IPS-18a (cell line): Measurements from ENCODE around the gene DGKH.
"Not testable (repeated sequence)": the region's sequence is repeated elsewhere in the genome, so short reads cannot be mapped to it uniquely, and the experiment has no call there.

Experiments used
- H3K27ac ChIP-seq: one replicate; pipeline ENCODE4 v1.5.1; 2013; ENCODE audit warnings: low read length
- H3K27me3 ChIP-seq: one replicate; pipeline ENCODE4 v1.6.1; 2013; ENCODE audit warnings: mild to moderate bottlenecking, low read length; ENCODE audit not compliant: control insufficient read depth, insufficient read depth
- H3K36me3 ChIP-seq: one replicate; pipeline ENCODE4 v1.6.1; 2013; ENCODE audit warnings: low read depth, low read length; ENCODE audit not compliant: control insufficient read depth
- H3K4me1 ChIP-seq: one replicate; pipeline ENCODE4 v1.6.1; 2013; ENCODE audit warnings: low read depth, low read length; ENCODE audit not compliant: control insufficient read depth
- H3K4me3 ChIP-seq: one replicate; pipeline ENCODE4 v1.5.1; 2013; ENCODE audit warnings: low read length
- H3K9ac ChIP-seq: one replicate; pipeline ENCODE4 v1.6.1; 2013; ENCODE audit warnings: mild to moderate bottlenecking, low read length, moderate library complexity
- H3K9me3 ChIP-seq: one replicate; pipeline ENCODE4 v1.6.1; 2013; ENCODE audit warnings: low read depth, low read length; ENCODE audit not compliant: control insufficient read depth

Gene DGKH

DNA sequence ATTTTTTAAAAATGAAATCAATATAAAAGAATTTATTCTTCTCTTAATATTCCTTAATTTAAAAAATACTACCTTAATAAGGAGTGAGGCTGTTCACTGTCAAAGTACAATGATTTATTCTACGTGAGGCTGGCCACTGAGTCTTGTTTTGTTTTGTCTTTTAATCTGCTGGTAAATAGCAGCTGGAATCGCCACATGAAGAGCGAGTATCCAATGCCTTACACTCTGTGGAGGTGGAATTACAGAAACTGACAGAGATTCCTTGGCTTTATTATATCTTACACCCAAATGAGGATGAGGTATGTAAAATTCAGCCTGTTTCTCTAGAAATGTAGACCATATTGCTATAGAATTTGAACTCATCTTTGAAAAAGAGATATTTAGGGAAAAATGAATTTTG lies 170.6 kb downstream of the DGKH start:
- Histone ChIP-seq H3K4me1 (peaks cover 25% of the 10 kb centered on the region), H3K9me3 (no peaks in the 10 kb centered on the region), H3K4me3 (no peak overlapping the region), H3K36me3 (peaks cover 3% of the 10 kb centered on the region), H3K27me3 (no peaks in the 10 kb centered on the region), H3K9ac (no peak overlapping the region), H3K27ac (no peak overlapping the region)

DNA sequence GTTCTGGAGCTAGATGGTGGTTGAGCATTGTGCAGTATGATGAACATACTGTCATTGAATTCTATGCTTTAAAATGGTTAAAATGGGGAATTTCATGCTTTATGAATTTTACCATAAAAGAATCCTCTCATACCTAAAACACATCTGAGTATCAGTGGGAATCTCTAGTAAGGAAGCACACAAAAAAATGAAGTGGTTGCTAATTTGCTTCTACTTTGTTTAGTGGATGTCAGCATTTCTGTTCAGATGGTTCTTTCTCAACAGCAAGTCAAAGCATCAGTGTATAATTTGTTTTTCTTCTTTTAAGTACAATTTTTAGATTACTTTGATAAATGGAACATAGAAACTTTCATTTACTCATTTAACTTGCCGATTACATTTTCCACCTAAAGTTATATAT lies 171.4 kb downstream of the DGKH start:
- Histone ChIP-seq H3K27ac (no peak overlapping the region), H3K9me3 (no peaks in the 10 kb centered on the region), H3K4me1 (peaks cover 25% of the 10 kb centered on the region), H3K9ac (no peak overlapping the region), H3K4me3 (no peak overlapping the region), H3K36me3 (peaks cover 3% of the 10 kb centered on the region), H3K27me3 (no peaks in the 10 kb centered on the region)

DNA sequence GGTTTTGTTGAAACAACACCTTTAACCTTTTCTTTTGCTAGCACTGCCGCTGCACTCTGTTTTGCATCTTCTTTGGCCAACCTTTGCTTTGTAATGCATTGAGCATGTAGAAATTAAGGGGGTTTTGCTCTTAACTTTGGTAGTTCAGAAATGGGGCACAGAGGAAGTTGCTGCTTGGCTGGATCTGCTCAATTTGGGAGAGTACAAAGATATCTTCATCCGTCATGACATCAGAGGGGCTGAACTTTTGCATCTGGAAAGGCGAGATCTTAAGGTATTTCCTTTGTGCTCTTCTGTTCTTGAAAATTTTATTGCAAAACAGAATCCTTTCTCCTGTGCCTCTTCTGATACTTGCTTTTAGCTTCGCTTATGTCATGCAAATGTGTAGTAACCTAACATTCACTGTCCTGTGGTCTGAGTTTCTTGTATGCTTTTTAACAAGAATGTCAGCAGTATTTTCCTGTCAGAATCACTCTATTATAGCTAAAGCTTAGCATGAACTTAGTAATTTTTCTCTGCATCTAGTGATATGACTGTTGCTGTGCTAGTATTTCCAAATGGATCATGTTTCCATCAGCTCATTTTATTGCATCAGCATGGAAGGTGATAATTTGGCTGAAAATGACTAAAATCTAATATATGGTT lies 172.8 kb downstream of the DGKH start:
- Histone ChIP-seq H3K4me1 (peaks cover 17% of the 10 kb centered on the region), H3K27me3 (no peaks in the 10 kb centered on the region), H3K9ac (no peak overlapping the region), H3K4me3 (no peak overlapping the region), H3K27ac (no peak overlapping the region), H3K36me3 (peaks cover 3% of the 10 kb centered on the region), H3K9me3 (no peaks in the 10 kb centered on the region)

DNA sequence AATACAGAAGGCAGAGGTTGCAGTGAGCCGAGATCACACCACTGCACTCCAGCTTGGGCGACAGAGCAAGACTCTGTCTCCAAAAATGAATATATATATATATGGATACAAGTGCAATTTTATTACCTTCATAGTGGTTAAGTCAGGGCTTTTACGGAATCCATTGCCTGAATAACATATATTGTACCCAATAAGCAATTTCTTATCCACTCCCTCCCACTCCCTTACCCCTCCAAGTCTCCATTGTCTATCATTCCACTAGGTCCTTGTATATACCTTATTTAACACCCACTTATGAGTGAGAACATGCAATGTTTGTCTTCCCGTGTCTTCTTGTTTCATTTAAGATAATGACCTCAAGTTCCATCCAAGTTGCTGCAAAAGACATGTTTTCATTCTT lies 175.2 kb downstream of the DGKH start:
- H3K4me1 ChIP-seq = peaks cover 17% of the 10 kb centered on the region
- no peak overlapping the region for H3K27ac ChIP-seq
- peaks cover 3% of the 10 kb centered on the region for H3K36me3 ChIP-seq
- no peak overlapping the region for H3K4me3 ChIP-seq
- H3K27me3 ChIP-seq = no peaks in the 10 kb centered on the region
- H3K9ac ChIP-seq = no peak overlapping the region
- no peaks in the 10 kb centered on the region for H3K9me3 ChIP-seq

GRCh38 chr13:42225051-42225450 lies 176.6 kb downstream of the DGKH start:
- no peaks in the 10 kb centered on the region for H3K27me3 ChIP-seq
- H3K4me3 ChIP-seq = no peak overlapping the region
- no peak overlapping the region for H3K9ac ChIP-seq
- no peaks in the 10 kb centered on the region for H3K9me3 ChIP-seq
- no peak overlapping the region for H3K27ac ChIP-seq
- peaks cover 21% of the 10 kb centered on the region for H3K4me1 ChIP-seq
- H3K36me3 ChIP-seq = no peaks in the 10 kb centered on the region

DNA sequence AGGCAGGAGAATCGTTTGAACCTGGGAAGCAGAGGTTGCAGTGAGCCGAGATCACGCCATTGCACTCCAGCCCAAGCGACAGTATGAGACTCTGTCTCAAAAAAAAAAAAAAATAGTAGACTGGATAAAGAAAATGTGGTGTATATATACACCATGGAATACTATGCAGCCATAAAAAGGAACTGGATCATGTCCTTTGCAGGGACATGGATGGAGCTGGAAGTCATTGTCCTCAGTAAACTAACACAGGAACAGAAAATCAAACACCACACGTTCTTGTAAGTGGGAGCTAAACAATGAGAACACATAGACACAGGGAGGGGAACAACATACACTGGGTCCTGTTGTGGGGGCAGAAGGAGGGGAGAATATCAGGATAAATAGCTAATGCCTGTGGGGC lies 178.3 kb downstream of the DGKH start:
- not testable (repeated sequence) for H3K27ac ChIP-seq, H3K4me3 ChIP-seq, H3K9me3 ChIP-seq, H3K4me1 ChIP-seq, H3K27me3 ChIP-seq, H3K36me3 ChIP-seq, H3K9ac ChIP-seq

DNA sequence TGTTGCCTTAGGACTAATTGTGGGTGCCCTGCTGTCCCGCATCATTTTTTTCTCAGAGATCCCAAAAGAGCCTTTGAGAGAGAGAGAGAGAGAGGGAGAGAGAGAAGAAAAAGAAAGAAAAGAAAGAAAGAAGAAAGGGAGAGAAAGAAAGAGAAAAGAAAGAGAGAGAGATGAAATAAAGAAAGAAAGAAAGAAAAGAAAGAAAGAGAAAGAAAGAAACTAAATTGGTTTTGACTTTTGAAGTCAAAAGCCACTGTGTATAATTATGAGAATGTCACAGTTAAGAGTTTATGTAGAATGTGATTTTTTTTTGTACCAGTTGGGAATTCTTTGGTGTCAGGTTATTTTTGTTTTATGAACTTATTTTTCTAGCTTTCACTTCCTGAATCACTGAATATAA lies 180.1 kb downstream of the DGKH start:
- H3K9me3 ChIP-seq = no peaks in the 10 kb centered on the region
- H3K4me1 ChIP-seq = peaks cover 5% of the 10 kb centered on the region
- no peak overlapping the region for H3K4me3 ChIP-seq
- H3K27me3 ChIP-seq = no peaks in the 10 kb centered on the region
- H3K36me3 ChIP-seq = no peaks in the 10 kb centered on the region
- H3K9ac ChIP-seq = no peak overlapping the region
- no peak overlapping the region for H3K27ac ChIP-seq

DNA sequence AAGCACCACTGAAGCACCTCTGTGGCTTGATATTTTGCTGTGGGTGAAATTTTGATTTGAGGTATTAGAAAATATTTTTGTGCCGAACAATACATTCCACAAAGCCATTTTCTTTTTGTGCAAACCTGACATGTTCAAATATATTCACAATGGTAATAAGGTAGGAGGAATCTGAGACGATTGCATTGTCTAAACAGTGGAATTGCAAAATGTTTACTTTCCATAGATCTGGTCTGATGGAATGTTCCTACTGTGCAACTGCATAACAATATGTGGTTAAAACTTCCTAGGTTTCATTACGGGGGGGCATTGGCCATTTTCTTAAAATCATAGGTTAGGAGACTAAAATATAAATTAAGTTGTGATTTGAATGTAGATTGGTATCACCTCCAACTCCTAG lies 180.8 kb downstream of the DGKH start:
- Histone ChIP-seq H3K4me1 (peaks cover 5% of the 10 kb centered on the region), H3K9ac (no peak overlapping the region), H3K4me3 (no peak overlapping the region), H3K27ac (no peak overlapping the region), H3K9me3 (no peaks in the 10 kb centered on the region), H3K36me3 (no peaks in the 10 kb centered on the region), H3K27me3 (no peaks in the 10 kb centered on the region)

DNA sequence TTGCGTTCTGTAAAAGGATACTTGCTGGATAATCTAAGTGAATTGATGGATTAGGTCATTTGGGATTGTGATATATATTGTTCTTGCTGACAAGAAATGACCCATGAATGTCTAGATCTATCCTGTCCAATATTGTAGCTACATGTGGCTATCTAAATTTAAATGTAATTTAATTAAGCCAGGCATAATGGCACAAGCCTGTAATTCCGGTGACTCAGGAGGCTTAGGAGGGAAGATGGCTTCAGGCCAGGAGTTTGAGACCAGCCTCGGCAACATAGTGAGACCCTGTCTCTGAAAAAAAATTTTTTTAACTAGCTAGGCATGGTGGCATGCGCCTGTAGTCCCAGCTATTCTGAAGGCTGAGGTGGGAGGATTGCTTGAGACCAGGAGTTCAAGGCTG lies 184.2 kb downstream of the DGKH start:
- Histone ChIP-seq H3K9me3 (no peaks in the 10 kb centered on the region), H3K4me3 (no peak overlapping the region), H3K27me3 (no peaks in the 10 kb centered on the region), H3K4me1 (peaks cover 5% of the 10 kb centered on the region), H3K36me3 (no peaks in the 10 kb centered on the region), H3K9ac (no peak overlapping the region), H3K27ac (no peak overlapping the region)

GRCh38 chr13:42233726-42234125 lies 185.3 kb downstream of the DGKH start:
- H3K36me3 ChIP-seq = no peaks in the 10 kb centered on the region
- no peak overlapping the region for H3K4me3 ChIP-seq
- H3K27me3 ChIP-seq = no peaks in the 10 kb centered on the region
- peaks cover 5% of the 10 kb centered on the region for H3K4me1 ChIP-seq
- no peaks in the 10 kb centered on the region for H3K9me3 ChIP-seq
- H3K9ac ChIP-seq = no peak overlapping the region
- H3K27ac ChIP-seq = no peak overlapping the region

DNA sequence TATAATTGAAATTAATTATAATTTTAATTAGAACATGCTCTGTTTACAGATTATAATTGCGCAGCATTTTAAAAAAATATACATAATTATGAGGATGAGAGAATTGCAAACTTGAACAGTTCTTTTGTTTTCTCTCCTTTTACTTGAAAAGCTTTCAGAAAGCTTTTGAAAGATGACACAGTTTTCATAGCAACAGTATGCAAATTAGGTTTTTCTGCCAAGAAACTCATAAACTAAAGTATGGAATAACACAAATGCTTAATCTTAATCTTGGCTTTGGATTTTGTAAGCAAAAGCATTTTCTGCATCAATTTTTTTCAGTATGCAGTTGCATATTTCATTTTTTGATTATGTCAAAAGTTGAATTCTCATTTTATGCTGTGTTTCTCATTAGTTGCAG lies 190.7 kb downstream of the DGKH start:
- Histone ChIP-seq H3K27ac (no peak overlapping the region), H3K4me1 (no peaks in the 10 kb centered on the region), H3K36me3 (no peaks in the 10 kb centered on the region), H3K27me3 (no peaks in the 10 kb centered on the region), H3K9me3 (no peaks in the 10 kb centered on the region), H3K4me3 (no peak overlapping the region), H3K9ac (no peak overlapping the region)

DNA sequence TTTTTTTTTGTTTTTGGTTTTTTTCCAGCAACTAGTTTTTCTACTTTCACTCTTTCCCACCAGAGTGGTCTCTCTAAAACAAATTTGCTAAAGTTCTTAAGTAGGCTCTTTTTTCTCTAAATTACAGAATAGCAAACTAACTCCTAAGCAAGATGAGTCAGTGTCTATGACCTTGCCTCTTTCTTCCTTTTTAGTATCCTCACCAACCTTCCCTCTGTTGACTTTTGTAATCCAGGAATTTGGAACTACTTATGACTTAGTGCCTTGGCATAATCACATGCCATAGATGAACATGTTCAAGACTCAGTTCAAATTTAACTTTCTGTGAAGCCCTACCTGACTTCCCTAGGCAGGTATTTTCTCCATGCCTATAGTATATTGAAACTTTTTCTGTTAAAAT lies 191.2 kb downstream of the DGKH start:
- Histone ChIP-seq H3K4me1 (no peaks in the 10 kb centered on the region), H3K9me3 (no peaks in the 10 kb centered on the region), H3K36me3 (no peaks in the 10 kb centered on the region)

More for the DNA sequence above, 191.2 kb downstream of the DGKH start:
- H3K4me3 ChIP-seq = no peak overlapping the region
- no peaks in the 10 kb centered on the region for H3K27me3 ChIP-seq
- H3K27ac ChIP-seq = no peak overlapping the region
- no peak overlapping the region for H3K9ac ChIP-seq
